ENCODE data around the gene GPR119. TPM values are rescaled to one million over a fixed set of nuclear protein-coding genes. Genes with fewer than 3 reads are reported as not detected.
"Not testable (repeated sequence)": the region's sequence is repeated elsewhere in the genome, so short reads cannot be mapped to it uniquely, and the experiment has no call there.

GPR119 gene
- not detected for total RNA-seq

DNA sequence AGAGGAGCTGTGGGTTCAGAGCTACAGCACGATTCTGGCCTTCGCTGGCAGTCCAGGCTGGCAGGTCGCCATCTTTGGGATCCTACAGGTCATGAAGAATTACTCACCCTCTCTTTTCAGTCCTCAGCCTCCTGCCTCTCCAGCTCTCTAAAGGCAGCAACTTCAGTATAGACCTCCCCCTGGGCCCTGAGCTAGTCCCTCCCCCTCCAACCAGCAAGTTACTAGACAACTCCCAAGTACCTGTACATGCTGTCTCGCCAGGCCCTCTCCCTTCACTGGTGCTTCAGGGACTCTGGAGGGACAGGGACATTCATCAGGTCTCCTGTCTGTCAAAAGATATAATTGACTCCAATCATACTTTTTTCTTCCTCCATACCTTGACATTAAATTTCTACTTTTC is at the start of gene GPR119:
TSS of gene GPR119 (minus strand) at position 155 of the 400 bp plus-strand sequence. CDS start 227 bp downstream, outside the sequence.
- Mint-ChIP-seq H3K36me3 (ENCODE audit: insufficient read depth) (no peaks in the 10 kb centered on the region), H3K27me3 (ENCODE audit: low read depth) (peaks cover 5% of the 10 kb centered on the region), H3K4me3 (no peak within 1 kb of the TSS), H3K9me3 (no peaks in the 10 kb centered on the region), H3K4me1 (ENCODE audit: low read depth) (no peaks in the 10 kb centered on the region)
- ATAC-seq (no peak), DNase-seq (no peak)

DNA sequence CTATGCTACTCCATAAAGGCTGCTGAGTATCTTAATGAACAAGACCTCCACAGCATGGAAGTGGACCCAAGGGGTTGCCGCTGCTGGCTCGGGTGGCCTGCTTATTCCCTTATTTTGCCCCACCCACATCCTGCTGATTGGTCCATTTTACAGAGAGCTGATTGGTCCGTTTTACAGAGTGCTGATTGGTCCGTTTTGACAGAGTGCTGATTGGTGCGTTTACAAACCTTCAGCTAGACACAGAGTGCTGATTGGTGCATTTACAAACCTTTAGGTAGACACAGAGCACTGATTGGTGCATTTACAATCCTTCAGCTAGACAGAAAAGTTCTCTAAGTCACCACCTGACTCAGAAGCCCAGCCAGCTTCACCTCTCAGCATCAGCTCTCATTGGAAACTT is 43.8 kb upstream of the GPR119 start:
- not testable (repeated sequence) for H3K27me3 Mint-ChIP-seq (ENCODE audit: low read depth); H3K4me1 Mint-ChIP-seq (ENCODE audit: low read depth); H3K4me3 Mint-ChIP-seq; H3K9me3 Mint-ChIP-seq; H3K36me3 Mint-ChIP-seq (ENCODE audit: insufficient read depth); ATAC-seq; DNase-seq

DNA sequence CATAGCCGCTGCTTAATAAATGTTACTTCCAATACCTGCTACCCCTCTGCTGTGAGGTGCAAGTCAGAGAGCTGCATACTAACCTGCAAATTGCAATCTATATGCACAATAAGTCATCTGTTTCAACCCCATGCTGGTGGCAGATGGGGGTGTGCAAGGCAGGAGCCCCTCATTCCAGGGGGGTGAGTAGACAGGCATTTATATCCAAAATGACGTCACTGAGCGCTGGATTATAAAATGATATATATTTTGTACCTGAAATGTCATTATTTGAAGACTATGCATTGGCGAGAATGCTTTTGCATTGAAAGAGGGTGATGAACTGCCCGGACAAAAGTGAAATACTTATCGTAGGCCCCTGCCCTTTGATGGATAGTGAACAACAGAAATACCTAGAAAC is 41.1 kb upstream of the GPR119 start:
- H3K27me3 Mint-ChIP-seq (ENCODE audit: low read depth): peaks cover 3% of the 10 kb centered on the region
- DNase-seq (no peak), ATAC-seq (no peak)
- no peak overlapping the region for H3K4me3 Mint-ChIP-seq
- H3K4me1 Mint-ChIP-seq (ENCODE audit: low read depth): no peaks in the 10 kb centered on the region
- no peaks in the 10 kb centered on the region for H3K36me3 Mint-ChIP-seq (ENCODE audit: insufficient read depth)
- no peaks in the 10 kb centered on the region for H3K9me3 Mint-ChIP-seq

DNA sequence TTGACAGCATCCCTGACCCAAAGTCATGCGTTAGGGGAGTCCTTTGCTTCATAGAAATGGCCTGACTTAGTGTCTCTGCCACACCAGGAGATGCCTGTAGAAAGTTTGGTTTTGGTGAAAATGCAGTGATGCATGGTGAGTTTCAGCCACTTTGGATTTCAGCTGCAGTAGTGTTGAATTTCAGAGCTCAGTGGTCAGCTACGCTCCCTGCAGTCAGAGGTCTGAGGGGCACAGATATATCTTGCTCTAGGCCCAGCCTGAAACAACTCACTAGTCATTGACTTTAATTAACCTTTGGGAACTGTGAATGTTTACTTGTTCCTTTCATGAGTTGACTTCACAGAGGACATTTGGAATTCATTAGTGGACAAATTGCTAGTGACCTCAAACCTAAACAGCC is 33.8 kb upstream of the GPR119 start:
- Mint-ChIP-seq H3K4me3 (no peak overlapping the region), H3K36me3 (ENCODE audit: insufficient read depth) (peaks cover 2% of the 10 kb centered on the region), H3K9me3 (no peaks in the 10 kb centered on the region), H3K27me3 (ENCODE audit: low read depth) (peaks cover 3% of the 10 kb centered on the region), H3K4me1 (ENCODE audit: low read depth) (no peaks in the 10 kb centered on the region)
- ATAC-seq (no peak), DNase-seq (no peak)

DNA sequence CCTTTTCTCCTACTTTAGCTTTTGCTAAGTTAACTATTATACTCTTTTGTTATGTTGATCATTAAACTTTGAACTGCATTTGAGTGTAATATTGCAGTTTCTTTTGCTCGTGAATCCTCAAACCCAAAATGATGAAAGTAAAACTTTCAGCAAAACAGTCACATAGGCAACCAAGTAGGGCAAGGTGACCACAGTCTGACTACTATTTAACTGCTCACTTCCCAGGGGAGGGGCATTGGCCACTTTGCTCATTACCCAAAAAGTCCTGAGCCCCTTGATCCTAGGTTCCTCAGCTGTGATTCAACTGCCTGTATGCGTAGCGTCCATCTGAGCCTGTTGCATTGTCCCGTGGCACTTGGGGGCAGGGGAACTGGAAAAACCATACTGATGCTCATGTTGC is 33.3 kb upstream of the GPR119 start:
- ATAC-seq: no peak

DNA sequence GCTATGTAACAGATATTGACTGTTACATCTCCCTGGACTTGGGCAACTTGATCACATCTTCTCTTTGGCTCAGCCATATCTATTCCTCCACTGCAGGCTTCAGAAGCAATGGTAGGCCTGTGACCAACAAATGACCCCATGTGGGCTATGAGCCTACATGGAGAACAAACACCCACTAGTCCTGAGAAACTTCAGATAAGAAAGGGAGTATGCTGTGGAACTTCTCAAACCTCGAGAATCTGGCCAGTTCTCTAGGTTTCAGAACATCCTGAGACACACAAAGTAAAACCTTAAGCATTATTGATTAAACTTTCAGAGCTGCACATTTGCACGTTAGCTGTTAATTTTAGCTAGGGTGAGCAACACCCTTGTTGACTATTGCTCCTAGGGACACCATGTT is 32.6 kb upstream of the GPR119 start:
- Mint-ChIP-seq H3K27me3 (ENCODE audit: low read depth) (no peaks in the 10 kb centered on the region), H3K4me1 (ENCODE audit: low read depth) (no peaks in the 10 kb centered on the region), H3K9me3 (no peaks in the 10 kb centered on the region), H3K36me3 (ENCODE audit: insufficient read depth) (peaks cover 4% of the 10 kb centered on the region), H3K4me3 (no peak overlapping the region)
- ATAC-seq (no peak), DNase-seq (no peak)

More for the DNA sequence above, 33.3 kb upstream of the GPR119 start:
- Mint-ChIP-seq H3K4me1 (ENCODE audit: low read depth) (no peaks in the 10 kb centered on the region), H3K27me3 (ENCODE audit: low read depth) (peaks cover 3% of the 10 kb centered on the region), H3K4me3 (no peak overlapping the region), H3K36me3 (ENCODE audit: insufficient read depth) (peaks cover 4% of the 10 kb centered on the region), H3K9me3 (no peaks in the 10 kb centered on the region)
- DNase-seq: no peak

DNA sequence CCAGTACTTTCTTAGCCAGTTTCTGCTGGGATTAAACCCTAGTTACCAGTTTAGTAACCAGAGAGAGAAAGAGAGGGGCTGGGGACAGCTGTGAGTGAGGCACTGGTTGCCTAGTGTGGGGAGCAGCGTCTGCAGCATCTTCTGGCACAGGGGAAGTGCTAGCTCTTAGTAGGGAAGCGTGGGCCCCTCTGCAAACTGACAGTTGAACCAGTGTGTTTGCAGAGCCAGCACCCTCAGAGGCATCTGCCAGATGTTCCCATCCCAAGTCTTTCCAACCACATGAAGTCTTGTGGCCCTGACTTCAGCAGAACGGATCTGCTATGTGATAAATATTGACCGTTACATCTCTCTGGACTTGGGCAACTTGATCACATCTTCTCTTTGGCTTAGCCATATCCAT is 31.3 kb upstream of the GPR119 start:
- Mint-ChIP-seq H3K9me3 (no peaks in the 10 kb centered on the region), H3K4me3 (no peak overlapping the region), H3K27me3 (ENCODE audit: low read depth) (no peaks in the 10 kb centered on the region), H3K36me3 (ENCODE audit: insufficient read depth) (peaks cover 4% of the 10 kb centered on the region), H3K4me1 (ENCODE audit: low read depth) (no peaks in the 10 kb centered on the region)
- ATAC-seq: no peak
- DNase-seq: no peak

DNA sequence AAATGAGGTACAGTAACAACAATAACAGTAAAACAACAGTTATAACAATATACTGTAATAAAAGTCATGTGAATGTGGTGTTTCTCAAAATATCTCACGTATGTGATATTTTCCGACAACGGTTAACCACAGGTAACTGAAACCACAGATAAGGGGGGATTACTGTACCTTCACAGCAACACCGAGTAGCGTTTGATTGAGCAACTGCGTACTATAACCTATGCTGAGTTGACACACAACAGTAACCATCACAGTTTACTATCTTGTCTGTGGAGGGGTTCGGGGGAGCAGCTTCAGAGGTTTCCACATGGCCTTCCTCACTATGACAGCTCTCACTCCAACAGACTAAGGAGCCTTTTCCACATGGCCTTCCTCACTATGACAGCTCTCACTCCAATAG is 29.7 kb upstream of the GPR119 start:
- DNase-seq (no peak), ATAC-seq (peak; percentile 30 to 46)
- Mint-ChIP-seq H3K9me3 (no peaks in the 10 kb centered on the region), H3K4me3 (no peak overlapping the region), H3K27me3 (ENCODE audit: low read depth) (no peaks in the 10 kb centered on the region), H3K4me1 (ENCODE audit: low read depth) (no peaks in the 10 kb centered on the region), H3K36me3 (ENCODE audit: insufficient read depth) (peaks cover 7% of the 10 kb centered on the region)

DNA sequence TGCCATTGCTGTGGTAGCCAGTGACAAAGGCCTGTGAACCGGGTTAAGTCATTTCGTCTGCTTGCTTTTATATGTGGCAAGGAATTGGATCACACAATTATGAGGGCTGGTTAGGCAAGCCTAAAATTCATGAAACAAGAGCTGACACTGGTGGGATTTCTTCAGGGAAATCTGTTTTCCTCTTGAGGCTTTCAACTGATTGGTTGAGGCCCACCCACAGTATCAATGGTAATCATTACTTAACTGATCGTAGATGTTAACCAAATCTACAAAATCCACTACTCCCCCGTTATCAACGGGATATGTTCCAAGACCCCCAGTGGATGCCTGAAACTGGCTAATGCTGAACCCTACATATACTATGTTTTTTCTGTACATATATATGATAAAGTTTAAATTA is 29.3 kb upstream of the GPR119 start:
- ATAC-seq (no peak), DNase-seq (no peak)
- Mint-ChIP-seq H3K9me3 (no peaks in the 10 kb centered on the region), H3K4me3 (no peak overlapping the region), H3K36me3 (ENCODE audit: insufficient read depth) (peaks cover 9% of the 10 kb centered on the region), H3K27me3 (ENCODE audit: low read depth) (no peaks in the 10 kb centered on the region), H3K4me1 (ENCODE audit: low read depth) (no peaks in the 10 kb centered on the region)

DNA sequence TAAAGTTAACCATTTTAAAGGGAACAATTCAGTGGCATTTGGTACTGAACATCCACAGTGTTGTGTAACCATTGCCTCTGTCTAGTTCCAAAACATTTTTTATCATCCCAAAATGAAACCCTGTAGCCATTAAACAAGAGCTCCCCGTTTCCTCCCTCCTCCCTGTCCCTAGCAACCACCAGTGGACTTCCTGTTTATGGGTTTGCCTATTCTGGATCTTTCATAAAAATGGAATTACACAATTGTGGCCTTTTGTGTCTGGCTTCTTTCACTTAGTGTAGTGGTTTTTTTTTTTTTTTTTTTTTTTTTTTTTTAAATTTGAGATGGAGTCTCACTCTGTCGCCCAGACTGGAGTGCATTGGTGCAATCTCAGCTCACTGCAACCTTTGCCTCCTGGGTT is 27.9 kb upstream of the GPR119 start:
- Mint-ChIP-seq H3K9me3 (no peaks in the 10 kb centered on the region), H3K4me1 (ENCODE audit: low read depth) (no peaks in the 10 kb centered on the region), H3K36me3 (ENCODE audit: insufficient read depth) (peaks cover 13% of the 10 kb centered on the region), H3K4me3 (no peak overlapping the region), H3K27me3 (ENCODE audit: low read depth) (no peaks in the 10 kb centered on the region)
- ATAC-seq (no peak), DNase-seq (no peak)

DNA sequence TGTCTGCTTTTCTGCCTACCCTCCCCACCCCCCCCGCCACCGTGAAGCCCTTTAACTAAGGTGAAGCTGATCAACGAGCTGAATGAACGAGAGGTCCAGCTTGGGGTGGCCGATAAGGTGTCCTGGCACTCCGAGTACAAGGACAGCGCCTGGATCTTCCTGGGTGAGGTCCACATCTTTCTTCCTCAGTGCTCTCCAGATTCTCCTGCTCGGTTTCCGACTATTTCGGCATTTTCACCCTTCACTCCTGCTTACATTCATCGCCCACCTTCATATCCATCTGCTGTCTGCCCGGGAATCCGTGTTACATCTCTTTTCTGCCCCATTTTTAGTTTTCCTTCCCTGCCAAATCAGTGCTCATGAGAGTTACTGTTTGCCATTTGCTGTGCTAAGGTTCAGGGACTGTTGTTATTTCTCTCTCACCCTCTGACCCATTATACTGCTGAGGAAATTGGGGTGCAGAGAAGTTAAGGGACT is 16.8 kb upstream of the GPR119 start:
- no peak for ATAC-seq
- DNase-seq: no peak
- Mint-ChIP-seq H3K36me3 (ENCODE audit: insufficient read depth) (no peaks in the 10 kb centered on the region), H3K4me3 (peak overlapping the region; percentile 96), H3K27me3 (ENCODE audit: low read depth) (no peaks in the 10 kb centered on the region), H3K4me1 (ENCODE audit: low read depth) (peaks cover 18% of the 10 kb centered on the region), H3K9me3 (no peaks in the 10 kb centered on the region)

DNA sequence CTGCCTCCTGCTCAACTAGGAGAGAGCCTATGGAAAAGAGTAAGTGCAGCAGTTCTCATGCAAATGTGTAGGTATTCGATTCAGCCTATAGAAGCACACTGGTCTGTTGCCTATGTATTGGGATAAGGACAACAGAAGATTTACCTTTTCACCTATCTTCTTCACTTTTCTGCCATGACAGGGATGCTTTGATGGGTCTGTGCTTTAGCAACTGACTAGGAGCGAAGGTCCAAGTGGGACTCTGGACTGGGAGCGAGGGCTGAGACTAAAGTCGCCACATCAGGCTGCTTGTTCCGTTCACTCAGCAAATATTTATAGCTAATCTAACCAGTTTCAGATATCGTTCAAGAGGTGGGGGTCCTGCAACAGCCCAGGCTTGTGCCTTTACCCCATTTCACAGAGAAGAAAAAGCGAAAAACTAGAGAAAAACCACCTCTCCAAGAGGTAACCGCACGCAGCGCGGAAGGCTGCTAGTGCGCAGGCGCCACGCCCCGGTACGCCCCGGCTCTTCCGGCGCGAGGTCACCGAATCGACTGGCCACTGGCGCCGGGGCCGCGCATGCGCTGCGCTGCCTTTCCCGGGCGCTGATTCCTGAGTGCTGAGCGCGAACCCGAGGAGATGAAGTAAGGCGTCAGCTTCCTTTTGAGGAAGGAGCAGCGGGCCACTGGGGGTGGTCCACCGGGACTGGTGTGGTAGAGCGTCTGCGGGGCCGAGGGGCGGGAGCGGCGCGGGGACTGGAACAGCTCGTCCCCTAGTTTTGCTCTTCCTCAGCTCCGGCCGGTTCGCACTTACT is 16.1 kb upstream of the GPR119 start, which contains the start of gene RBMX2:
TSS of gene RBMX2 (plus strand) at position 573 of the 793 bp plus-strand sequence. CDS start at position 619, 46 bp downstream.
- H3K27me3 Mint-ChIP-seq (ENCODE audit: low read depth): peaks cover under 1% of the 10 kb centered on the region
- peak; percentile 54 for DNase-seq
- no peaks in the 10 kb centered on the region for H3K36me3 Mint-ChIP-seq (ENCODE audit: insufficient read depth)
- no peaks in the 10 kb centered on the region for H3K9me3 Mint-ChIP-seq
- H3K4me1 Mint-ChIP-seq (ENCODE audit: low read depth): peaks cover 18% of the 10 kb centered on the region
- peak within 1 kb of the TSS; percentile 96 for H3K4me3 Mint-ChIP-seq
- ATAC-seq: peak; percentile 95 to 96

DNA sequence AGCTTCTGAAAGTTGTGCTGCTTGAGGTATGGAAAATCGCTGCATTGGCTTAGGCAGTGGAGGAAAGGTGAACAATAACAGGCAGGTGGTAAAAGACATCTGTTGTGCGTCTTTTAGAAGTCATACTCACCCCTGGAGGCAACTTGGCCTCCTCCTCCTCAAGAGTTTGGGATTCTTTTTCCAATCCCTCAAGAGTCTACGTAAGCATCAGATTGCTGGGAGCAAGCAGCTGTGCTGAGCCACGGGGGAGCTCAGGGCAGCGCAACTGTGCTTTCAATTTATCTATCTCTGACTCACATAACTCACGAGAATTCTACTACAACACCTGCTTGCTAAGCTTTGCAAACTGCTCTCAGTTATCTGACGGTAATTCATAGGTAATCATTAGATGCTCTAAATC is 9.9 kb upstream of the GPR119 start:
- no peaks in the 10 kb centered on the region for H3K9me3 Mint-ChIP-seq
- H3K27me3 Mint-ChIP-seq (ENCODE audit: low read depth): peaks cover 11% of the 10 kb centered on the region
- H3K4me1 Mint-ChIP-seq (ENCODE audit: low read depth): no peaks in the 10 kb centered on the region
- H3K36me3 Mint-ChIP-seq (ENCODE audit: insufficient read depth): no peaks in the 10 kb centered on the region
- no peak for DNase-seq
- no peak for ATAC-seq
- H3K4me3 Mint-ChIP-seq: no peak overlapping the region

DNA sequence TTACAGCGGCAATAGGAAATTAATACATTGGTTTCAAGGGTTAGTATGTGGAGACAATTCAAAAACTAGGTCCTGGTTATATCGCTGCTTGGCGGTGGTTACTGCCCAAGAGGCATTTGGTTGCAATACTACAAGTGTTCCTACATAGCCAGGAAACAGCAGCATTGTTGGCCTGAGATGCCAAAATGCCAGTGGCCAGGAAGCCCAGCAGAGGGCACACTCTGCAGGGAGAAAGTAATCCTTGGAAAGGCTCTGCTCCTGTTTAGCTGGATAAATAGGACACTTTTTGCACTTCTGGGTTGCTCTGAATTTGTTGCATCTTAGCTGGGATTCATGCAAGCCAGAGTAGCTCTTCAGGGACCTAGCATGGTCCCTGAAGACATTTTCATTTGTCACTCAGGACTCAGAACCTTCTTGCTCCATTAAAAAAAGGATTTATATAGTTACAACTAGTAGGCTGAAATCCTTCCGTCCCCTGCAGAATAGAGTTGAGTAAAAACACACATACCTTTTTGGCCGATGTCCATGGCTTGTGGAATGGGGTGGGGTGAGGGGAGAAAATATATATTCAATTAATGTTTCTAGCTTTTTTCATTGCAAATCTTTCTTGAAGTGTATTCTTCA is 8.1 kb upstream of the GPR119 start:
- Mint-ChIP-seq H3K36me3 (ENCODE audit: insufficient read depth) (no peaks in the 10 kb centered on the region), H3K27me3 (ENCODE audit: low read depth) (peaks cover 11% of the 10 kb centered on the region), H3K4me1 (ENCODE audit: low read depth) (no peaks in the 10 kb centered on the region), H3K4me3 (no peak overlapping the region), H3K9me3 (no peaks in the 10 kb centered on the region)
- ATAC-seq: no peak
- DNase-seq: no peak

DNA sequence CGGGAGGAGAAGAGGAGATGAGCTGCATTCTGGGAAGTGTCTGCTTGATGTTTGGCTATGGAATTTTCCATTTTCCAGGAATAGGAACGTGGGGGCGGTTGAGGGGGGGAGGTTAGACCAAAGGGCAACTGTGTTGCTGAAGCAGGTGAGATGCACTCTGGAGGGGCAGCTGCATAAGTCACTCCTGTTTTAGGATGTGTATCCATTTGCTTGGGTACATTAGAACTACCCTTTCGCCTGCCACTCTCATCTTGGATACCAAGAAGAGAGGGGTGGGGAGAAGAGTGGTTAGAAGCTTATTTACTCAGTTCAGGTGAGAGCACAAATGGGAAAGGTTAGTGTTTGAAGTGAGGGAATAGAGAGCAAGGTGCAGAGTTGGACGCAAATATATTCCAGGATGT is 934 bp upstream of the GPR119 start:
- Mint-ChIP-seq H3K4me3 (no peak overlapping the region), H3K9me3 (no peaks in the 10 kb centered on the region), H3K36me3 (ENCODE audit: insufficient read depth) (no peaks in the 10 kb centered on the region), H3K27me3 (ENCODE audit: low read depth) (peaks cover 5% of the 10 kb centered on the region), H3K4me1 (ENCODE audit: low read depth) (no peaks in the 10 kb centered on the region)
- no peak for ATAC-seq
- no peak for DNase-seq

Measured in activated T-cell treated with anti-CD3 and anti-CD28 coated beads, Interleukin-2, amount 50 U/mL, for 4 hours (primary cell).